Measurements from ENCODE around the gene CD247. TPM values are rescaled to one million over a fixed set of nuclear protein-coding genes. Genes with fewer than 3 reads are reported as not detected.

The CD247 gene
- total and polyA plus RNA-seq, 2 of the 4 experiments (the other 2 are of a cell fraction): not detected

GRCh38 chr1:167516404-167517388 lies 1.6 kb downstream of the CD247 start:
- Histone ChIP-seq H2AFZ (replicated peaks; ENCODE audit: low read length, poor library complexity) (no peak overlapping the region), H3K27ac (ENCODE audit: insufficient read depth, low read length) (no peak overlapping the region), H4K5ac (ENCODE audit: low read depth, low read length) (no peak overlapping the region), H4K20me1 (ENCODE audit: insufficient read depth, low read length) (no peaks in the 10 kb centered on the region), H3K9me3 (ENCODE audit: control insufficient read depth, insufficient read depth, low read length) (no peaks in the 10 kb centered on the region), H3K4me3 (ENCODE audit: insufficient read depth, low read depth, low read length) (no peak overlapping the region), H3K4me2 (ENCODE audit: low read depth, low read length) (no peak overlapping the region), H3K9me1 (ENCODE audit: insufficient read depth, low read length) (no peaks in the 10 kb centered on the region), H3K4me1 (ENCODE audit: control insufficient read depth, insufficient read depth, low read length) (no peaks in the 10 kb centered on the region), H3K23ac (ENCODE audit: low read depth, low read length) (no peak overlapping the region), H3K79me1 (ENCODE audit: low read depth in 1 of 2, low read length in 2 of 2) (no peaks in the 10 kb centered on the region), H3K36me3 (ENCODE audit: control insufficient read depth, insufficient read depth, low read length) (no peaks in the 10 kb centered on the region), H2BK20ac (ENCODE audit: low read depth, low read length) (no peak overlapping the region), H4K91ac (ENCODE audit: insufficient read depth, low read depth, low read length) (no peak overlapping the region), H2AK5ac (ENCODE audit: low read depth, low read length) (no peak overlapping the region), H3K18ac (ENCODE audit: low read depth, low read length) (no peak overlapping the region), H3K14ac (replicated peaks; ENCODE audit: low read depth, low read length) (no peak overlapping the region), H2BK15ac (ENCODE audit: low read depth, low read length) (no peak overlapping the region), H2BK5ac (ENCODE audit: low read depth, low read length, poor library complexity, severe bottlenecking) (no peak overlapping the region), H3K9ac (ENCODE audit: low read depth, low read length) (no peak overlapping the region), H2BK120ac (ENCODE audit: low read depth, low read length) (no peak overlapping the region), H3K56ac (ENCODE audit: extremely low read depth, insufficient read depth, low read length) (no peak overlapping the region), H2AK9ac (replicated peaks; ENCODE audit: low read depth, low read length, poor library complexity) (no peak overlapping the region), H4K8ac (ENCODE audit: low read depth in 2 of 2, low read length in 2 of 2) (no peak overlapping the region), H3K4ac (ENCODE audit: low read depth, low read length) (no peak overlapping the region), H3K27me3 (ENCODE audit: control insufficient read depth, insufficient read depth, low read length) (peaks cover 7% of the 10 kb centered on the region)
- ChIA-PET CTCF (interaction anchor here (1.1 to 1.4 kb wide), 2 partner anchors 11 to 50 kb away, joined by 3 read pairs; no protein-coding TSS in a partner anchor), POLR2A (ENCODE audit: unreplicated experiment) (interaction anchor here (0.7 kb wide), 1 partner anchor 50 kb away, joined by 3 read pairs; no protein-coding TSS in a partner anchor)
- intact Hi-C loops (cut with micrococcal nuclease): no loop called here
- TF ChIP-seq NFE2L2 (IDR thresholded peaks at IDR 0.05; ENCODE audit: low read depth, low read length) (no peak), POLR2A (IDR thresholded peaks at IDR 0.05; ENCODE audit: low read depth, low read length) (no peak), FOS (IDR thresholded peaks at IDR 0.05; ENCODE audit: low read depth, low read length) (no peak), SMC3 (IDR thresholded peaks at IDR 0.05; ENCODE audit: low read depth, low read length) (no peak), CEBPB (IDR thresholded peaks at IDR 0.05; ENCODE audit: low read depth, low read length) (no peak), RCOR1 (IDR thresholded peaks at IDR 0.05; ENCODE audit: insufficient replicate concordance, low read length) (no peak), MAFK (IDR thresholded peaks at IDR 0.05; ENCODE audit: low read depth, low read length) (no peak), RAD21 (IDR thresholded peaks at IDR 0.05; ENCODE audit: low read length) (no peak), MXI1 (IDR thresholded peaks at IDR 0.05; ENCODE audit: borderline replicate concordance, low read depth, low read length) (no peak)
- TF ChIP-seq, protein P1, sequence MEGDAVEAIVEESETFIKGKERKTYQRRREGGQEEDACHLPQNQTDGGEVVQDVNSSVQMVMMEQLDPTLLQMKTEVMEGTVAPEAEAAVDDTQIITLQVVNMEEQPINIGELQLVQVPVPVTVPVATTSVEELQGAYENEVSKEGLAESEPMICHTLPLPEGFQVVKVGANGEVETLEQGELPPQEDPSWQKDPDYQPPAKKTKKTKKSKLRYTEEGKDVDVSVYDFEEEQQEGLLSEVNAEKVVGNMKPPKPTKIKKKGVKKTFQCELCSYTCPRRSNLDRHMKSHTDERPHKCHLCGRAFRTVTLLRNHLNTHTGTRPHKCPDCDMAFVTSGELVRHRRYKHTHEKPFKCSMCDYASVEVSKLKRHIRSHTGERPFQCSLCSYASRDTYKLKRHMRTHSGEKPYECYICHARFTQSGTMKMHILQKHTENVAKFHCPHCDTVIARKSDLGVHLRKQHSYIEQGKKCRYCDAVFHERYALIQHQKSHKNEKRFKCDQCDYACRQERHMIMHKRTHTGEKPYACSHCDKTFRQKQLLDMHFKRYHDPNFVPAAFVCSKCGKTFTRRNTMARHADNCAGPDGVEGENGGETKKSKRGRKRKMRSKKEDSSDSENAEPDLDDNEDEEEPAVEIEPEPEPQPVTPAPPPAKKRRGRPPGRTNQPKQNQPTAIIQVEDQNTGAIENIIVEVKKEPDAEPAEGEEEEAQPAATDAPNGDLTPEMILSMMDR (conservative IDR thresholded peaks at IDR 0.05; ENCODE audit: low read depth, low read length): no peak
- TF ChIP-seq, protein P2, sequence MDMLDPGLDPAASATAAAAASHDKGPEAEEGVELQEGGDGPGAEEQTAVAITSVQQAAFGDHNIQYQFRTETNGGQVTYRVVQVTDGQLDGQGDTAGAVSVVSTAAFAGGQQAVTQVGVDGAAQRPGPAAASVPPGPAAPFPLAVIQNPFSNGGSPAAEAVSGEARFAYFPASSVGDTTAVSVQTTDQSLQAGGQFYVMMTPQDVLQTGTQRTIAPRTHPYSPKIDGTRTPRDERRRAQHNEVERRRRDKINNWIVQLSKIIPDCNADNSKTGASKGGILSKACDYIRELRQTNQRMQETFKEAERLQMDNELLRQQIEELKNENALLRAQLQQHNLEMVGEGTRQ (IDR thresholded peaks at IDR 0.05; ENCODE audit: low read depth, low read length): no peak
- no TSS peak for BruUV-seq (replicated peaks)
- in situ Hi-C loops (cut with MboI; ENCODE audit: low sequenced_read_pairs): no loop called here
- WGBS, 2 experiments (ENCODE audit: extremely low coverage in 2 of 2, insufficient read length in 1 of 2): 23% methylated on average over 6 of the region's 19 CpGs; no CpG with 5 or more reads in 1 of the 2 experiments
- no peak for ATAC-seq (ENCODE audit: low read depth)
- dilution Hi-C loops (cut with HindIII; ENCODE audit: low sequenced_read_pairs, unreplicated experiment): no loop called here
- no peak for DNase-seq
